HepG2 (cell line): ENCODE measurements around the gene POLR2H. TPM values are rescaled to one million over a fixed set of nuclear protein-coding genes. Genes with fewer than 3 reads are reported as not detected.
A peak's percentile ranks its signal among the peaks of the same experiment; 100 is the strongest.

ENCODE experiments used
- CAMTA2 ChIP-seq: sonication (generic); formaldehyde crosslinking; IDR thresholded peaks from 2 replicates; pipeline ENCODE4 v1.4.0; 2020; ENCODE audit warnings: mild to moderate bottlenecking, missing genetic modification reagents, borderline replicate concordance
- FOSL1 ChIP-seq: sonication (generic); formaldehyde crosslinking; IDR thresholded peaks from 2 replicates; pipeline ENCODE4 v1.9.0; 2021; ENCODE audit warnings: missing genetic modification reagents, borderline replicate concordance
- FOXA3 ChIP-seq: IDR thresholded peaks from 2 replicates; pipeline ENCODE4 v1.6.1; 2016; ENCODE audit warnings: missing genetic modification reagents, missing compliant biosample characterization
- GMEB1 ChIP-seq: sonication (generic); formaldehyde crosslinking; IDR thresholded peaks from 2 replicates; pipeline ENCODE4 v1.5.1; 2020; ENCODE audit warnings: missing genetic modification reagents, mild to moderate bottlenecking, borderline replicate concordance
- HNRNPLL ChIP-seq: fragments of 200-400 bp; formaldehyde crosslinking; IDR thresholded peaks from 2 replicates; pipeline ENCODE4 v1.6.1; 2017; ENCODE audit warnings: mild to moderate bottlenecking, low read depth, low read length; ENCODE audit not compliant: poor library complexity, severe bottlenecking
- KAT8 ChIP-seq: IDR thresholded peaks from 2 replicates; pipeline ENCODE4 v1.6.1; 2016; ENCODE audit warnings: missing genetic modification reagents, missing compliant biosample characterization
- MIER3 ChIP-seq: IDR thresholded peaks from 2 replicates; pipeline ENCODE4 v1.6.1; 2016; ENCODE audit warnings: missing compliant biosample characterization, borderline replicate concordance
- POGK ChIP-seq: sonication (generic); formaldehyde crosslinking; conservative IDR thresholded peaks from 2 replicates; pipeline ENCODE4 v1.8.0; 2022; ENCODE audit warnings: mild to moderate bottlenecking, moderate library complexity, missing genetic modification reagents
- RBAK ChIP-seq: sonication (generic); formaldehyde crosslinking; IDR thresholded peaks from 2 replicates; pipeline ENCODE4 v1.5.1; 2020; ENCODE audit warnings: mild to moderate bottlenecking, missing genetic modification reagents
- RERE ChIP-seq: IDR thresholded peaks from 2 replicates; pipeline ENCODE4 v1.6.1; 2016; ENCODE audit warnings: low read depth, missing genetic modification reagents, missing compliant biosample characterization
- RFXANK ChIP-seq: IDR thresholded peaks from 2 replicates; pipeline ENCODE4 v1.6.1; 2016
- ZBTB43 ChIP-seq: sonication (generic); formaldehyde crosslinking; conservative IDR thresholded peaks from 2 replicates; pipeline ENCODE4 v1.4.0; 2020; ENCODE audit warnings: missing genetic modification reagents
- ZFP62 ChIP-seq: sonication (generic); formaldehyde crosslinking; IDR thresholded peaks from 2 replicates; pipeline ENCODE4 v1.4.0; 2020; ENCODE audit warnings: missing genetic modification reagents
- ZGPAT ChIP-seq: IDR thresholded peaks from 2 replicates; pipeline ENCODE4 v1.6.1; 2016; ENCODE audit warnings: mild to moderate bottlenecking
- ZMAT3 ChIP-seq: sonication (generic); formaldehyde crosslinking; conservative IDR thresholded peaks from 2 replicates; pipeline ENCODE4 v1.7.0; 2021; ENCODE audit warnings: missing genetic modification reagents
- ZNF253 ChIP-seq: sonication (generic); formaldehyde crosslinking; IDR thresholded peaks from 2 replicates; pipeline ENCODE4 v1.8.0; 2022; ENCODE audit warnings: mild to moderate bottlenecking, missing genetic modification reagents, borderline replicate concordance
- ZNF296 ChIP-seq: sonication (generic); formaldehyde crosslinking; conservative IDR thresholded peaks from 2 replicates; pipeline ENCODE4 v1.5.0; 2020; ENCODE audit warnings: mild to moderate bottlenecking, missing genetic modification reagents
- ZNF329 ChIP-seq: sonication (generic); formaldehyde crosslinking; IDR thresholded peaks from 2 replicates; pipeline ENCODE4 v1.9.0; 2021; ENCODE audit warnings: low read depth, mild to moderate bottlenecking, missing genetic modification reagents
- ZNF546 ChIP-seq: sonication (generic); formaldehyde crosslinking; conservative IDR thresholded peaks from 2 replicates; pipeline ENCODE4 v1.8.1; 2023; ENCODE audit warnings: mild to moderate bottlenecking, missing genetic modification reagents
- ZNF792 ChIP-seq: IDR thresholded peaks from 2 replicates; pipeline ENCODE4 v1.6.1; 2016
- polyA plus RNA-seq, 8 experiments: library from polyadenylated mRNA; depleted of rRNA in 3 of 8; stranded (reverse) in 7 of 8; unstranded in 1 of 8; fragments of >200 nt; fragmentation: Illumina TruSeq in 4 of 8; extraction: Trizol in 4 of 8; gene quantifications; 2 replicates each; pipeline versions ENCODE4 v1.2.1 to v1.2.3, GENCODE V29; 2011 to 2016; ENCODE audit warnings: low read depth in 4 of 8, missing spikeins in 1 of 8, mixed read lengths in 1 of 8; ENCODE audit not compliant: insufficient read depth in 1 of 8
- total RNA-seq, 5 experiments: library from RNA; depleted of rRNA; stranded (reverse); fragments of >200 nt; fragmentation: Illumina TruSeq; extraction: Trizol; gene quantifications; 2 replicates each; pipeline ENCODE4 v1.2.3, GENCODE V29; 2016; ENCODE audit warnings: low read depth in 1 of 5

Gene POLR2H
- total and polyA plus RNA-seq, 2 of the 13 experiments (the other 11 are each of a cell fraction or from before 2014, with no cell fraction given): 118 to 194 TPM

- TF ChIP-seq POGK (CRISPR knock-in tag): no peak
- TF ChIP-seq FOSL1 (CRISPR knock-in tag): no peak
- peak; percentile 94 for TF ChIP-seq HNRNPLL
- peak; percentile 56; the same call in 1 of the 2 replicates for TF ChIP-seq ZBTB43 (CRISPR knock-in tag)
- no peak for TF ChIP-seq ZNF546 (CRISPR knock-in tag)
- TF ChIP-seq RERE (CRISPR knock-in tag): no peak
- no peak for TF ChIP-seq RBAK (CRISPR knock-in tag)
- no peak for TF ChIP-seq KAT8
- TF ChIP-seq ZGPAT (CRISPR knock-in tag): peak; percentile 28; the same call in 1 of the 2 replicates
- TF ChIP-seq CAMTA2: no peak
- no peak for TF ChIP-seq GMEB1 (CRISPR knock-in tag)
- no peak for TF ChIP-seq RFXANK (CRISPR knock-in tag)
- TF ChIP-seq ZNF329 (CRISPR knock-in tag): 0 out of 2 replicates have a peak, but pooled peaks have one; percentile 12
- no peak for TF ChIP-seq ZFP62 (CRISPR knock-in tag)
- TF ChIP-seq FOXA3 (CRISPR knock-in tag): no peak
- no peak for TF ChIP-seq MIER3
- TF ChIP-seq ZNF792: no peak
- TF ChIP-seq ZNF296 (CRISPR knock-in tag): no peak
- no peak for TF ChIP-seq ZMAT3 (CRISPR knock-in tag)
- TF ChIP-seq ZNF253 (CRISPR knock-in tag): no peak
These were observed at the start of gene POLR2H, which contains the start of gene CLCN2 (continued) for GRCh38 chr3:184361532-184361931.
